H1 (cell line): Measurements from ENCODE around the gene CCNY. TPM values are rescaled to one million over a fixed set of nuclear protein-coding genes. Genes with fewer than 3 reads are reported as not detected.

Experiments
- CTCF ChIA-PET: fragments of 300-600 bp; sonication (Branson Sonifier 250); formaldehyde crosslinking; loops from one replicate; lab custom pipeline; 2021; ENCODE audit not compliant: partially characterized antibody; lab: Charles Lee
- POLR2A ChIA-PET: fragments of 300-600 bp; sonication (Branson Sonifier 250); formaldehyde crosslinking; loops from one replicate; lab custom pipeline; 2021; ENCODE audit warnings: inconsistent platforms; ENCODE audit not compliant: partially characterized antibody; lab: Charles Lee
- DNase-seq, 2 experiments: peaks; one replicate each; pipeline versions ENCODE4 v3.0.0 to v3.0.0-alpha.2; 2010 to 2022; ENCODE audit warnings: low spot score in 2 of 2, low read depth in 1 of 2, mixed read lengths in 1 of 2
- FAIRE-seq: peaks from 2 replicates; lab custom pipeline; 2011; peaks lifted over from hg19 to GRCh38; lab: Jason Lieb, UNC
- H2AFZ ChIP-seq: 2 replicates; pipeline ENCODE4 v1.8.1; 2012; ENCODE audit warnings: low read length, inconsistent platforms
- H2AK5ac ChIP-seq: 2 replicates; pipeline ENCODE4 v1.6.1; 2013; ENCODE audit warnings: low read depth, low read length
- H2BK120ac ChIP-seq: replicated peaks from 2 replicates; pipeline ENCODE3; 2013; ENCODE audit warnings: low read depth, low read length, inconsistent platforms
- H2BK12ac ChIP-seq: 2 replicates; pipeline ENCODE4 v1.6.1; 2013; ENCODE audit warnings: low read depth, low read length
- H2BK15ac ChIP-seq: 2 replicates; pipeline ENCODE4 v1.6.1; 2013; ENCODE audit warnings: low read length
- H2BK20ac ChIP-seq: 2 replicates; pipeline ENCODE4 v1.6.1; 2013; ENCODE audit warnings: low read length
- H2BK5ac ChIP-seq: 2 replicates; pipeline ENCODE4 v1.6.1; 2013; ENCODE audit warnings: low read depth, low read length
- H3K14ac ChIP-seq: 2 replicates; pipeline ENCODE4 v1.6.1; 2013; ENCODE audit warnings: inconsistent platforms; ENCODE audit not compliant: insufficient read length
- H3K18ac ChIP-seq: 2 replicates; pipeline ENCODE4 v1.6.1; 2013; ENCODE audit warnings: low read length; ENCODE audit errors: extremely low read depth
- H3K23ac ChIP-seq: 2 replicates; pipeline ENCODE4 v1.6.1; 2013; ENCODE audit warnings: inconsistent platforms; ENCODE audit not compliant: insufficient read length
- H3K23me2 ChIP-seq: 2 replicates; pipeline ENCODE4 v1.6.1; 2013; ENCODE audit warnings: low read depth, low read length
- H3K27ac ChIP-seq: 2 replicates; pipeline ENCODE4 v1.6.1; 2011; ENCODE audit warnings: low read depth, low read length, inconsistent platforms
- H3K27me3 ChIP-seq, 4 experiments: replicated peaks in 1 of 4; 1 replicate in 1 of 4; 2 replicates in 3 of 4; pipeline versions ENCODE4 v1.6.1 to v1.8.1; 2011 to 2013; ENCODE audit warnings: low read length in 3 of 4, mild to moderate bottlenecking in 3 of 4, inconsistent platforms in 2 of 4, mixed read lengths in 2 of 4, moderate library complexity in 1 of 4; ENCODE audit not compliant: control insufficient read depth in 3 of 4, insufficient read depth in 3 of 4; ENCODE audit errors: extremely low read depth in 1 of 4
- H3K36me3 ChIP-seq, 4 experiments: 2 replicates each; pipeline versions ENCODE4 v1.6.1 to v1.8.1; 2011 to 2013; ENCODE audit warnings: mild to moderate bottlenecking in 4 of 4, low read length in 3 of 4, moderate library complexity in 2 of 4, control low read depth in 1 of 4, inconsistent platforms in 1 of 4; ENCODE audit not compliant: insufficient read depth in 4 of 4, control insufficient read depth in 2 of 4
- H3K4ac ChIP-seq: replicated peaks from 2 replicates; pipeline ENCODE3; 2013; ENCODE audit warnings: low read length, low read depth, mixed read lengths, inconsistent platforms; ENCODE audit not compliant: insufficient read length
- H3K4me1 ChIP-seq, 4 experiments: replicated peaks in 1 of 4; 1 replicate in 1 of 4; 2 replicates in 3 of 4; pipeline versions ENCODE4 v1.6.1 to v1.8.1; 2011 to 2013; ENCODE audit warnings: low read length in 3 of 4, inconsistent platforms in 2 of 4, mixed read lengths in 1 of 4; ENCODE audit not compliant: insufficient read depth in 4 of 4, control insufficient read depth in 3 of 4
- H3K4me2 ChIP-seq, 2 experiments: 2 replicates each; pipeline versions ENCODE4 v1.6.1 to v1.8.1; 2011 to 2013; ENCODE audit warnings: low read depth in 2 of 2, low read length in 2 of 2, control low read depth in 1 of 2, inconsistent platforms in 1 of 2, mild to moderate bottlenecking in 1 of 2; ENCODE audit not compliant: insufficient read depth in 1 of 2
- H3K4me3 ChIP-seq, 4 experiments: fragments of 200-600, 300-600 bp in 1 of 4; sonication (generic), shearing (Covaris generic), sonication (Bioruptor Twin) in 1 of 4; 2 replicates each; pipeline versions ENCODE4 v1.5.1 to v1.8.1; 2011 to 2016; ENCODE audit warnings: low read length in 4 of 4, low read depth in 3 of 4, control low read depth in 2 of 4, inconsistent platforms in 2 of 4, mild to moderate bottlenecking in 2 of 4, mixed read lengths in 1 of 4, moderate library complexity in 1 of 4; ENCODE audit not compliant: insufficient read depth in 2 of 4; ENCODE audit errors: extremely low read depth in 1 of 4
- H3K56ac ChIP-seq: replicated peaks from 2 replicates; pipeline ENCODE3; 2013; ENCODE audit warnings: low read depth, mild to moderate bottlenecking, mixed read lengths, low read length, inconsistent platforms; ENCODE audit not compliant: insufficient read length
- H3K79me1 ChIP-seq: 2 replicates; pipeline ENCODE4 v1.6.1; 2013; ENCODE audit warnings: low read depth, low read length, control low read depth
- H3K79me2 ChIP-seq, 2 experiments: 2 replicates each; pipeline versions ENCODE4 v1.6.1 to v1.8.1; 2012 to 2013; ENCODE audit warnings: low read length in 2 of 2, mild to moderate bottlenecking in 2 of 2, inconsistent platforms in 1 of 2; ENCODE audit not compliant: insufficient read depth in 2 of 2, control insufficient read depth in 1 of 2
- H3K9ac ChIP-seq, 4 experiments: replicated peaks in 1 of 4; 1 replicate in 1 of 4; 2 replicates in 3 of 4; pipeline versions ENCODE4 v1.6.1 to v1.8.1; 2011 to 2013; ENCODE audit warnings: low read depth in 3 of 4, low read length in 3 of 4, control low read depth in 2 of 4, mild to moderate bottlenecking in 2 of 4, moderate library complexity in 2 of 4, inconsistent platforms in 1 of 4; ENCODE audit errors: extremely low read depth in 1 of 4
- H3K9me3 ChIP-seq, 2 experiments: 2 replicates each; pipeline versions ENCODE4 v1.6.1 to v1.8.1; 2012 to 2013; ENCODE audit warnings: mild to moderate bottlenecking in 2 of 2, moderate library complexity in 2 of 2, control low read depth in 1 of 2, inconsistent platforms in 1 of 2, low read depth in 1 of 2, low read length in 1 of 2, mixed read lengths in 1 of 2; ENCODE audit not compliant: insufficient read depth in 2 of 2
- H4K20me1 ChIP-seq, 2 experiments: replicated peaks in 1 of 2; 2 replicates each; pipeline versions ENCODE3 to v1.8.1; 2011 to 2013; ENCODE audit warnings: inconsistent platforms in 2 of 2, low read length in 2 of 2, mild to moderate bottlenecking in 1 of 2; ENCODE audit not compliant: insufficient read depth in 2 of 2, control insufficient read depth in 1 of 2
- H4K5ac ChIP-seq: 2 replicates; pipeline ENCODE4 v1.6.1; 2013; ENCODE audit warnings: low read length, low read depth, mixed read lengths, inconsistent platforms; ENCODE audit not compliant: insufficient read length
- H4K8ac ChIP-seq: 2 replicates; pipeline ENCODE4 v1.8.0; 2013; ENCODE audit warnings: mild to moderate bottlenecking, moderate library complexity, low read length, inconsistent platforms; ENCODE audit not compliant: insufficient read depth; ENCODE audit errors: extremely low read depth
- H4K91ac ChIP-seq: replicated peaks from 2 replicates; pipeline ENCODE3; 2013; ENCODE audit warnings: low read length, mixed read lengths, inconsistent platforms; ENCODE audit not compliant: insufficient read length
- ATF2 ChIP-seq: IDR thresholded peaks from 2 replicates; pipeline ENCODE4 v1.6.1; 2012; ENCODE audit warnings: low read length, inconsistent platforms
- CTBP2 ChIP-seq: IDR thresholded peaks from 2 replicates; pipeline ENCODE4 v1.7.0; 2011; ENCODE audit warnings: borderline replicate concordance, mild to moderate bottlenecking, moderate library complexity, mixed read lengths, low read length; ENCODE audit not compliant: insufficient read depth, insufficient read length
- KDM4A ChIP-seq: IDR thresholded peaks from one replicate; pipeline ENCODE4 v1.7.1; 2012; ENCODE audit warnings: low read depth, mild to moderate bottlenecking, moderate library complexity, low read length, inconsistent platforms; ENCODE audit not compliant: severe bottlenecking
- PHF8 ChIP-seq: fragments of 200-600 bp; sonication (generic); conservative IDR thresholded peaks from 2 replicates; pipeline ENCODE4 v1.7.1; 2012; ENCODE audit warnings: low read depth, mild to moderate bottlenecking, inconsistent platforms, low read length, moderate library complexity
- POU5F1 ChIP-seq: IDR thresholded peaks from 2 replicates; pipeline ENCODE4 v1.6.1; 2011; ENCODE audit warnings: low read depth, mild to moderate bottlenecking, low read length, moderate library complexity
- RXRA ChIP-seq: IDR thresholded peaks from 2 replicates; pipeline ENCODE4 v1.6.1; 2011; ENCODE audit warnings: low read depth, mild to moderate bottlenecking, low read length, moderate library complexity; ENCODE audit not compliant: insufficient read depth
- SUZ12 ChIP-seq: fragments of 200-600 bp; sonication (generic); IDR thresholded peaks from 2 replicates; pipeline ENCODE4 v1.6.1; 2012; ENCODE audit warnings: mild to moderate bottlenecking, inconsistent platforms, low read length, moderate library complexity, mixed read lengths
- WGBS, 2 experiments: shearing (Covaris generic) in 1 of 2; methylation state at CpG; one replicate each; pipeline versions ENCODE4 v1.1.6 to v1.1.7; 2013 to 2015; ENCODE audit warnings: low lambda C conversion rate in 2 of 2, mixed read lengths in 2 of 2, inconsistent platforms in 1 of 2, low coverage in 1 of 2, missing lambda C conversion rate in 1 of 2; ENCODE audit not compliant: insufficient replicate concordance in 2 of 2, insufficient coverage in 1 of 2, insufficient read length in 1 of 2; ENCODE audit errors: extremely low coverage in 1 of 2, missing lambda C conversion rate in 1 of 2; 5-methylcytosine and 5-hydroxymethylcytosine counted together
- polyA plus RNA-seq, 7 experiments: library from polyadenylated mRNA; depleted of rRNA in 3 of 7; stranded (reverse) in 5 of 7; unstranded in 2 of 7; fragments of >200 nt in 5 of 7; fragments of 200-250 nt in 2 of 7; gene quantifications; 1 replicate in 5 of 7; 2 replicates in 1 of 7; 4 replicates in 1 of 7; pipeline versions ENCODE4 v1.2.1 to v1.2.3, GENCODE V29; 2011 to 2013; ENCODE audit warnings: missing spikeins in 2 of 7, mixed read lengths in 2 of 7
- total RNA-seq: library from RNA; stranded (reverse); fragmentation: NEBNext Ultra II Directional; extraction: Animal tissue kit (Norgen Biotek cat#: 25700); gene quantifications from 2 replicates; pipeline ENCODE4 v1.2.1, GENCODE V29; 2021
- TF ChIP-seq, protein P1 (sequence below): IDR thresholded peaks from 2 replicates; pipeline ENCODE4 v1.6.1; 2012; ENCODE audit warnings: inconsistent platforms

Gene CCNY
- total and polyA plus RNA-seq, 2 of the 8 experiments (the other 6 are each of a cell fraction or from before 2014, with no cell fraction given), result 25.3 to 68.2 TPM

DNA sequence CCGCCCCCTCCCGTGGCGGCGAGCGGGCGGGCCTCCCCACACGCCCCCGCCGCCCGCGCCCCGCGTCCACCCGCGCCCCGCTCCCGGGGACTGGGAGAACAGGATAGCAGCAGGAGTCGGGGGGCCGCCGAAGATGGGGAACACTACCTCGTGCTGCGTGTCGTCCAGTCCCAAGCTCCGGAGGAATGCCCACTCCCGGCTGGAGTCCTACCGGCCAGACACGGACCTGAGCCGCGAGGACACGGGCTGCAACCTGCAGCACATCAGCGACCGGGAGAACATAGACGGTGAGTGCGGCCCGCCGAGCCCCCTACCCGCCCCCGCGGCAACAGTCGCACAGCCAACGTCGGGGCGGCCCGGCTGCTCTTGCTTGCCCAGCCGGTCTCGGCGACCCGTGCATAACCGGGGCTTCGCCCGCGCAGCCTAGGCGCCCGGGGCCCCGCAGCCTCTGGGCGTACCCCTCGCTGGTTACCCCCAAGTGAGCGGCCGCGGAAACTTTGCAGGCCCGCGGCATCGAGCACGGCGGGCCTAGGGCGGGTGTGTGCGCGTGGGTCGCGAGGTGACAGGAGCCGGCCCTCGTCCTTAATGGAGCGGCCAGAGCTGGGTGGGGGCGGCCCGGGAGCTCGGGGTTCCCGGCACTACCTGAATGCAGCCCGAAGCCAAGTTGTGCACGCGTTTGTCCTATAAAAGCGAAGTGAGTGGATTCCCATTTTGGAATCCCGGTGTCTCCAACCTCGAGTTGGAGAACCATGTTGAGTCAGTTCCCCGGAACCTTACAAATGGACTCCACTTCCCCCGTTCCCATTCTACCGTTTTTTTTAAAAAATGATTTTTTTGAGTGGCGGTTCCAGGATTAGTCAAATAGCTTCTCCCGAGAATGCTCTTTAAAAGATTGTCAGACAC, 863 bp downstream of the CCNY start:
- H3K27ac ChIP-seq, result no peak overlapping the region
- TF ChIP-seq CTBP2, result no peak
- peak; percentile 10; the same call in 1 of the 2 replicates for TF ChIP-seq PHF8
- TF ChIP-seq SUZ12, result peak; percentile 35; the same call in 1 of the 2 replicates
- TF ChIP-seq, protein P1, sequence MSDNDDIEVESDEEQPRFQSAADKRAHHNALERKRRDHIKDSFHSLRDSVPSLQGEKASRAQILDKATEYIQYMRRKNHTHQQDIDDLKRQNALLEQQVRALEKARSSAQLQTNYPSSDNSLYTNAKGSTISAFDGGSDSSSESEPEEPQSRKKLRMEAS, result peak; percentile 59
- TF ChIP-seq POU5F1, result no peak
- no peak for TF ChIP-seq ATF2
- no peak for TF ChIP-seq RXRA
- TF ChIP-seq KDM4A, result peak; percentile 94

More for the DNA sequence above, 863 bp downstream of the CCNY start:
- no peak overlapping the region for H3K14ac ChIP-seq
- no peak for FAIRE-seq
- H2BK5ac ChIP-seq, result no peak overlapping the region
- no peak overlapping the region for H3K4ac ChIP-seq
- peak overlapping the region; percentile 27 for H3K56ac ChIP-seq
- H4K20me1 ChIP-seq, result peaks cover 17% of the 10 kb centered on the region in 2 experiments
- peaks cover 5% of the 10 kb centered on the region; the same call in 1 of the 2 replicates for H3K23me2 ChIP-seq
- no peaks in the 10 kb centered on the region for H3K27me3 ChIP-seq
- H3K79me1 ChIP-seq, result peaks cover 12% of the 10 kb centered on the region
- H2AK5ac ChIP-seq, result no peak overlapping the region
- no peak overlapping the region for H4K91ac ChIP-seq
- peak overlapping the region; percentile 73 to 98 (median 85) for H3K4me3 ChIP-seq
- no peak overlapping the region for H2BK120ac ChIP-seq
- no peak overlapping the region for H2BK12ac ChIP-seq
- H3K18ac ChIP-seq, result no peak overlapping the region
- no peak overlapping the region for H2BK20ac ChIP-seq
- H3K9ac ChIP-seq, result peak overlapping the region; percentile 25 to 84 (median 40); a peak in 5 of 7 replicates
- H4K5ac ChIP-seq, result no peak overlapping the region
- H3K79me2 ChIP-seq, result peaks cover 3 to 65% of the 10 kb centered on the region in 2 experiments
- DNase-seq, result peak in 1 of 2 experiments; percentile 73
- H3K23ac ChIP-seq, result no peak overlapping the region
- H2AFZ ChIP-seq, result no peak overlapping the region; the same call in 1 of the 2 replicates
- H3K4me1 ChIP-seq, result peaks cover 0 to 5% (median 2%) of the 10 kb centered on the region in 4 experiments; a peak in 3 of 7 replicates
- H3K9me3 ChIP-seq, result peaks cover 3 to 4% of the 10 kb centered on the region in 2 experiments; a peak in 1 of 4 replicates
- ChIA-PET CTCF (no interaction called here), POLR2A (interaction anchor here (0.9 kb wide), 2 partner anchors 10 to 210 kb away, joined by 3 read pairs; partner anchors contain the start of gene CREM)
- 2% methylated on average over 55 of the region's 88 CpGs; no CpG with 5 or more reads in 1 of the 2 experiments for WGBS, 2 experiments
- H4K8ac ChIP-seq, result peak overlapping the region; percentile 35
- H3K36me3 ChIP-seq, result peaks cover 0 to 11% (median 2%) of the 10 kb centered on the region in 4 experiments; a peak in 3 of 8 replicates
- H2BK15ac ChIP-seq, result no peak overlapping the region
- H3K4me2 ChIP-seq, result peak overlapping the region; percentile 68 to 82
